Aorta (tissue), 5 donors: ENCODE results near the gene C9orf72. TPM values are rescaled to one million over a fixed set of nuclear protein-coding genes. Genes with fewer than 3 reads are reported as not detected.

Experiments used
- ATAC-seq: fragments of 200-7000 bp; cut with Tn5 transposase; one replicate; pipeline ENCODE4 v1.9.1; 2022; ENCODE audit warnings: moderate library complexity; ENCODE audit not compliant: low FRiP score
- DNase-seq, 2 donors: peaks; one replicate each; pipeline ENCODE4 v3.0.0-alpha.2; 2020
- H3K27ac ChIP-seq, 2 donors: one replicate each; pipeline ENCODE4 v1.5.1; 2013; ENCODE audit warnings: low read length in 2 of 2, mild to moderate bottlenecking in 2 of 2, moderate library complexity in 2 of 2, control low read depth in 1 of 2, inconsistent platforms in 1 of 2, low read depth in 1 of 2
- H3K27me3 ChIP-seq, 2 donors: one replicate each; pipeline ENCODE4 v1.6.1; 2013; ENCODE audit warnings: control low read depth in 1 of 2, low read length in 1 of 2, mild to moderate bottlenecking in 1 of 2, moderate library complexity in 1 of 2; ENCODE audit not compliant: insufficient read depth in 2 of 2, control insufficient read depth in 1 of 2
- H3K36me3 ChIP-seq, 2 donors: one replicate each; pipeline ENCODE4 v1.6.1; 2013; ENCODE audit warnings: control low read depth in 1 of 2, low read length in 1 of 2, mild to moderate bottlenecking in 1 of 2; ENCODE audit not compliant: insufficient read depth in 2 of 2, control insufficient read depth in 1 of 2
- H3K4me1 ChIP-seq, 2 donors: one replicate each; pipeline ENCODE4 v1.6.1; 2013; ENCODE audit warnings: low read length in 2 of 2, control low read depth in 1 of 2, mild to moderate bottlenecking in 1 of 2, moderate library complexity in 1 of 2; ENCODE audit not compliant: insufficient read depth in 2 of 2, control insufficient read depth in 1 of 2
- H3K4me3 ChIP-seq, 2 donors: one replicate each; pipeline ENCODE4 v1.5.1; 2013; ENCODE audit warnings: low read length in 2 of 2, control low read depth in 1 of 2, mild to moderate bottlenecking in 1 of 2
- H3K9me3 ChIP-seq: one replicate; pipeline ENCODE4 v1.6.1; 2013; ENCODE audit warnings: mild to moderate bottlenecking, low read length; ENCODE audit not compliant: control insufficient read depth
- WGBS, 2 donors: extraction: QIAGEN DNeasy Blood & Tissue Kit; methylation state at CpG; one replicate each; pipeline ENCODE4 v1.1.7; 2013; 5-methylcytosine and 5-hydroxymethylcytosine counted together
- intact Hi-C, 2 donors: fragments of 100-400 bp; cut with DNase I; formaldehyde crosslinking; loops; one replicate each; pipeline versions ENCODE4 v1.14.2 to v1.15.0; 2022
- polyA plus RNA-seq, 2 donors: library from polyadenylated mRNA; stranded (reverse); fragments of 200-250 nt; gene quantifications; one replicate each; pipeline ENCODE4 v1.2.3, GENCODE V29; 2013
- total RNA-seq, 2 donors: library from RNA; stranded (reverse); fragmentation: NEBNext Ultra II Directional; extraction: Animal tissue kit (Norgen Biotek cat#: 25700); gene quantifications; one replicate each; pipeline ENCODE4 v1.2.1, GENCODE V29; 2021
- donor health status: healthy with polysubstance abuse.
- donor health status: Bipolar disorder and iron deficiency.
- donor health status: DM: no; HTN: no; CAD: no.
- donor health status: DM: no; HTN: no; CAD: no.
- donor health status: DM: yes; HTN: yes; CAD: no.

C9orf72 gene
- total and polyA plus RNA-seq, 4 donors: 5.5 to 26.7 (median 16.4) TPM

GRCh38 chr9:27602142-27602861 lies 29.0 kb upstream of the C9orf72 start:
- 66 to 81% methylated on average over 6 of the region's 6 CpGs for WGBS, 2 donors
- no peak for DNase-seq
- Histone ChIP-seq H3K4me3 (no peak overlapping the region), H3K27ac (no peak overlapping the region), H3K27me3 (no peaks in the 10 kb centered on the region), H3K36me3 (no peaks in the 10 kb centered on the region), H3K4me1 (no peaks in the 10 kb centered on the region), H3K9me3 (no peaks in the 10 kb centered on the region)
- intact Hi-C loops: no loop called here
- no peak for ATAC-seq

GRCh38 chr9:27601396-27601795 lies 28.1 kb upstream of the C9orf72 start:
- Histone ChIP-seq H3K4me1 (no peaks in the 10 kb centered on the region), H3K4me3 (no peak overlapping the region), H3K9me3 (no peaks in the 10 kb centered on the region), H3K27me3 (no peaks in the 10 kb centered on the region), H3K27ac (no peak overlapping the region), H3K36me3 (no peaks in the 10 kb centered on the region)
- intact Hi-C loops: no loop called here
- ATAC-seq (no peak), DNase-seq (no peak)
- 73 to 81% methylated on average over 6 of the region's 6 CpGs for WGBS, 2 donors

GRCh38 chr9:27600256-27600655 lies 27.0 kb upstream of the C9orf72 start:
- Histone ChIP-seq H3K27me3 (no peaks in the 10 kb centered on the region), H3K4me3 (no peak overlapping the region), H3K4me1 (no peaks in the 10 kb centered on the region), H3K9me3 (no peaks in the 10 kb centered on the region), H3K36me3 (no peaks in the 10 kb centered on the region), H3K27ac (no peak overlapping the region)
- DNase-seq (no peak), ATAC-seq (no peak)
- 37 to 46% methylated on average over 2 of the region's 2 CpGs for WGBS, 2 donors
- intact Hi-C loops: no loop called here

GRCh38 chr9:27599870-27600238 lies 26.6 kb upstream of the C9orf72 start:
- Histone ChIP-seq H3K9me3 (no peaks in the 10 kb centered on the region), H3K27ac (no peak overlapping the region), H3K4me3 (no peak overlapping the region), H3K4me1 (no peaks in the 10 kb centered on the region), H3K36me3 (no peaks in the 10 kb centered on the region), H3K27me3 (no peaks in the 10 kb centered on the region)
- WGBS, 2 donors: 69 to 76% methylated on average over 2 of the region's 2 CpGs
- ATAC-seq: no peak
- intact Hi-C loops: no loop called here
- DNase-seq: no peak

- Histone ChIP-seq H3K27ac (no peak overlapping the region), H3K36me3 (no peaks in the 10 kb centered on the region), H3K27me3 (no peaks in the 10 kb centered on the region), H3K9me3 (no peaks in the 10 kb centered on the region), H3K4me1 (no peaks in the 10 kb centered on the region), H3K4me3 (no peak overlapping the region)
- WGBS, 2 donors: 65 to 68% methylated on average over 6 of the region's 6 CpGs
- ATAC-seq (no peak), DNase-seq (no peak)
- intact Hi-C loops: no loop called here
These were observed 26.0 kb upstream of the C9orf72 start for GRCh38 chr9:27599102-27599869.

GRCh38 chr9:27595733-27596132 lies 22.5 kb upstream of the C9orf72 start:
- ATAC-seq: no peak
- intact Hi-C loops: no loop called here
- no peaks in the 10 kb centered on the region for H3K4me1 ChIP-seq
- no peaks in the 10 kb centered on the region for H3K9me3 ChIP-seq
- WGBS, 2 donors: 85 to 88% methylated on average over 13 of the region's 13 CpGs
- no peak overlapping the region for H3K27ac ChIP-seq
- no peak for DNase-seq
- H3K27me3 ChIP-seq: no peaks in the 10 kb centered on the region
- no peak overlapping the region for H3K4me3 ChIP-seq
- no peaks in the 10 kb centered on the region for H3K36me3 ChIP-seq

- 44 to 52% methylated on average over 3 of the region's 3 CpGs for WGBS, 2 donors
- no peaks in the 10 kb centered on the region for H3K9me3 ChIP-seq
- no peak overlapping the region for H3K4me3 ChIP-seq
- H3K4me1 ChIP-seq: no peaks in the 10 kb centered on the region
- H3K27me3 ChIP-seq: no peaks in the 10 kb centered on the region
- ATAC-seq: no peak
- H3K27ac ChIP-seq: no peak overlapping the region
- intact Hi-C loops: no loop called here
- no peak for DNase-seq
- H3K36me3 ChIP-seq: no peaks in the 10 kb centered on the region
These were observed 18.4 kb upstream of the C9orf72 start for GRCh38 chr9:27591672-27592071.

GRCh38 chr9:27591093-27591492 lies 17.8 kb upstream of the C9orf72 start:
- no peaks in the 10 kb centered on the region for H3K4me1 ChIP-seq
- no peak for DNase-seq
- no peaks in the 10 kb centered on the region for H3K36me3 ChIP-seq
- H3K27me3 ChIP-seq: no peaks in the 10 kb centered on the region
- H3K9me3 ChIP-seq: no peaks in the 10 kb centered on the region
- H3K4me3 ChIP-seq: no peak overlapping the region
- intact Hi-C loops: no loop called here
- no peak overlapping the region for H3K27ac ChIP-seq
- 71 to 83% methylated on average over 2 of the region's 2 CpGs for WGBS, 2 donors
- ATAC-seq: no peak

- no peaks in the 10 kb centered on the region for H3K36me3 ChIP-seq
- no peaks in the 10 kb centered on the region for H3K27me3 ChIP-seq
- no peaks in the 10 kb centered on the region for H3K4me1 ChIP-seq
- H3K4me3 ChIP-seq: no peak overlapping the region
- no peak for ATAC-seq
- intact Hi-C loops: no loop called here
- H3K9me3 ChIP-seq: no peaks in the 10 kb centered on the region
- no peak for DNase-seq
- no peak overlapping the region for H3K27ac ChIP-seq
These were observed 17.4 kb upstream of the C9orf72 start for GRCh38 chr9:27590651-27591050.
